GM21423 (cell line): Measurements from ENCODE around the gene PADI6.
"Not testable (repeated sequence)": the region's sequence is repeated elsewhere in the genome, so short reads cannot be mapped to it uniquely, and the experiment has no call there.

Experiments used
- ATAC-seq: cut with Tn5 transposase; IDR thresholded peaks from one replicate; pipeline ENCODE4 v1.9.1; 2021; ENCODE audit warnings: mild to moderate bottlenecking, moderate library complexity; ENCODE audit not compliant: unreplicated experiment

Gene PADI6

DNA sequence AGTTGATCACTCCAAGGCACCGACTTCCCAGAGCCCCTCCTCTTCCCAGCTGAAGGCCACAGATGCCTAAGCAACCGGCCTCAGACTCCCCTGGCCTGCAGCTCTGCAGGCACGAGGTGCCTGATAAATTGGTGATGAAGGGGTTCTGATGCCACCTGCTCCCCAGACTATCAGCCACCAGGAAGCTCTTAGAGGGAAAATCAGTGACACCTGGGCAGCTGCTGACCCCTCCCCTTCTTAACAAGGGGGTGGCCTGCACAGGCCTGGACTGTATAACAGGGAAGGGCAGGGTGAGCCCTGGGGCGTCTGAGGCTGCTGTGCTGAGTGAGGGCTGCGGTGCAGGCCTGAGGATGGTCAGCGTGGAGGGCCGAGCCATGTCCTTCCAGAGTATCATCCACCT lies at the start of gene PADI6:
Gene PADI6, plus strand, starts transcription at position 301 of the 400 bp plus-strand sequence. Its CDS starts 50 bp downstream, at position 351.
- ATAC-seq: no peak

- no peak for ATAC-seq
These were observed 43.1 kb upstream of the PADI6 start for GRCh38 chr1:17328855-17329254.

DNA sequence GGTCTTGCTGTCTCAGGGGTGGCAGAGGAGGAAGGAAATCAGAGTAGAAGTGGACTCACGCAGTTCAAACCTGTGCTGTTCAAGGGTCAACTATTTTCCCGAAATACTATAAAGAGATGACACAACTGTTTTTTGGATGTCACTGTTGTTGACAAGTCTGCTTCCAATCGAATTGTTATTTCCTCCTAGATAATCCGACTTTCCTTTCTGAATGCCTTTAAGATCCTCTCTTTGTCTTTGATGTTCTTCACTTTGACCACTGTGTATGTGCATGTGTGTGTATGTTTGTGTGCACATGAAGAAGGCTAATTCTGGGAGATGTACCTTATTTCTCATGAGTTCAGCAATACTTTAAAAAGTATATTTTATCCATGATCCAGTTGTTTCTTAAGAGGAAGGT lies 42.4 kb upstream of the PADI6 start:
- ATAC-seq: no peak

- no peak for ATAC-seq
These were observed 41.1 kb upstream of the PADI6 start for GRCh38 chr1:17330856-17331255.

DNA sequence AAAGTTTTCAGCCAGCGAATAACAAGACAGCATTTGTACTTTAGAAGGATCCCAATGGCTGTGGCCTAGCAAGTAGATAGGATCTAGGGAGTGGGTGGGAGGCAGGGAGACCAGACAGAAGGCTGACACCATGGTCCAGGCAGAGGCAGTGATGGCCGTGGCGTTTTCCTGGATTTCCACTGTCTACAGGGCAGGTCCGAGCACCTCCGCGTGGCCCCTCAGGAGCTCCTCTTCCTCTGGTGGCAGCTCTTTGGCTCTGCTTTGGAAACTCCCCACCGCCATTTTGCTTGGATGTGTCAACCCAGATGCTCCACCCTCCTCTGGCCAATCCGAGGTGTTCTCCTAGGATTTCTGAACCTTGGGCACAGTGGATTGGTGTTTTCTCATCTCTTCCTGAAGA lies 38.9 kb upstream of the PADI6 start:
- ATAC-seq: no peak

GRCh38 chr1:17335821-17336710 lies 35.9 kb upstream of the PADI6 start:
- ATAC-seq: no peak

DNA sequence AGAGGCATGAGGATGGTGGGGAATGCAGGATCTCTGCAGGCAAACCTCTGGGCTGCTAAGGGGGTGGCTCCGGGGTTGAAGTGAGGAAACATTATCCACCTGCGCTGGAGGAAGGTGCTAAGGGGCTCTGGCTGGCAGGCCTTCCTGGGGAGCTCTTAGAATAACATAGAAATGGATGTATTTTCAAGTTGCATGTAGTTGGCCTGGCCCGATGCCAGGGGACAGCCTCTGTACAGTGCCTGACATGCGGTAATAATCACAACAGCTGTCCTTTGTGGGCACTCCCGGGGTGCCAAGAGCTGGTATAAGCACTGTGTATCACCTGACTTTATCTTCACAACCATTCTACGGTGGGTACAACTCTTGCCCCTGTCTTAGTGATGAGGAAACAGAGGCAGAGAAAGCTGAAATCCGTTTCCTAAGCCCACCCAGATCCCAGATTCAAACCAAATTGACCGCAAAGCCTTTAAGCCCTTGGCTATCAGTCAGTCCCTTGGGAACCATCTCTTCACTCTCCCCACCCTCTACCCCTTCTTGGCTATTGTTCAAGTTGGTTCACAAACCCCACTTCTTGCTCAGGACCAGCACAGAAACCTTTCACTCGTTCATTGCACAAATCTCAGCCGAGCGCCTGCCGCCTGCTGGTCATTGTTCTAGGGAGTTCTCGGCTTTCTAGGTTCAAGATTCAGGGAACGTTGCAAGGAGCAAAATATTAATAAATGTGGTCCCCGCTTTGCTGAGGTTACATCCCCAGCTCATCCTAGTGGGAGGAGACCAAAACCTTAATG lies 33.1 kb upstream of the PADI6 start:
- no peak for ATAC-seq

DNA sequence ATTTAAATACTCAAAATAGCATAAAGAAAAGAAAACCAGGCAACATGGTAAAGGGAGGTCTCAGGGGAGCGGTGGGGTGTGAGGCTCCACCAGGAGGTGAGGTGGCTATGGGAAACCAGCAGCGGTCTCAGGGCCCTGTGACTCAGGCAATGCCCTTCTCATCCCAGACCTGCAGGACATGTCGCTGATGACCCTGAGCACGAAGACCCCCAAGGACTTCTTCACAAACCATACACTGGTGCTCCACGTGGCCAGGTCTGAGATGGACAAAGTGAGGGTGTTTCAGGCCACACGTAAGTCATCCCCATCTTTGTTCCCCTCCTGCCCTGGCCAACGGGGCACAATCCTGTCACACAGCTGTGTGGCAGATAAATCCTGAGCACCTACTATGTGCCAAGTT lies 32.5 kb upstream of the PADI6 start:
- no peak for ATAC-seq

- ATAC-seq: no peak
These were observed 31.6 kb upstream of the PADI6 start for GRCh38 chr1:17340358-17340757.

DNA sequence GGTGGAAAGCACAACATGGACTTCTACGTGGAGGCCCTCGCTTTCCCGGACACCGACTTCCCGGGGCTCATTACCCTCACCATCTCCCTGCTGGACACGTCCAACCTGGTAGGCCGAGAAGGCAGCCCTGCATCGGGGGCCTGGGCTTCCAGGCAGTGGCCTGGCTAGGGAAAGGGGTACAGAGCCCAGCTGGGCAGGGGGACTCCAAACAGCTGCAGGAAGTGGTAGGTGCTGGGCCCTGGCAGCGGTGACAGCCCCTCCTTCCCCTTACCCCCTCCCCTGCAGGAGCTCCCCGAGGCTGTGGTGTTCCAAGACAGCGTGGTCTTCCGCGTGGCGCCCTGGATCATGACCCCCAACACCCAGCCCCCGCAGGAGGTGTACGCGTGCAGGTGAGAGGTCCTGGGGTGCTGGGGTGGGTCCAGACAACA lies 30.0 kb upstream of the PADI6 start:
- no peak for ATAC-seq

- ATAC-seq: not testable (repeated sequence)
These were observed 26.5 kb upstream of the PADI6 start for GRCh38 chr1:17345506-17345905.

DNA sequence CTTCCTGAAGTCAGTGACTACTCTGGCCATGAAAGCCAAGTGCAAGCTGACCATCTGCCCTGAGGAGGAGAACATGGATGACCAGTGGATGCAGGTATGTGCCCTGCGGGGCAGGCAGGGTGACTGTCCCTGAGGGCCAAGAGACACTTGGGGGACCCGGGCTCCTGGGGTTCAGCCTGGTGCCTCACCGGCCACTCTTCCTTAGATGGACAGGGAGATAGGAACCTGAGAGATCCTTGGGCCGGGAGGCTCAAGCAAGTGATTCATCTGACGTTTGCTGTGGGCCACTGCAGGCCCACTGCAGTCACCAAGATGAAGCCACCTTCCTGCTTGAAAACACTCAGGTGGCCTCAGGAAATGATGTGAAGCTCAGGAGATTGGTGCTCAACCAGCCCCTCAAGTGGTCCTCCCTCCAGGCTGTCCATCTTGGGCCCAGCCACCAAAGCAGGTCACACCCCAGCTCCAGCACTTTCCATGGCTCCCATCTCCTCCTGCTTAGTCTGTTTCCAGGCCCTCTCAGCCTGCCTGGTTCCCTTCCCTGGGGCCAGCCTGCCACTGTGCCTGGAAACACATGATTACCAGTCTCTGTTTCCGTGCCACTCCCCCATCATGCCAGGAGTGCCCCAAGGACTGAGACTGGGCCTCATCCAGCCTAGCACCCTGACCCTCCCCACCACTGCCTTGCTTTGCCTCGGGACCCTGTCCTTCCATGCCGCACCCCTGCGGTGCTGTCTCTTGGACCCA lies 25.8 kb upstream of the PADI6 start:
- no peak for ATAC-seq

GRCh38 chr1:17347769-17348592 lies 24.0 kb upstream of the PADI6 start:
- no peak for ATAC-seq

DNA sequence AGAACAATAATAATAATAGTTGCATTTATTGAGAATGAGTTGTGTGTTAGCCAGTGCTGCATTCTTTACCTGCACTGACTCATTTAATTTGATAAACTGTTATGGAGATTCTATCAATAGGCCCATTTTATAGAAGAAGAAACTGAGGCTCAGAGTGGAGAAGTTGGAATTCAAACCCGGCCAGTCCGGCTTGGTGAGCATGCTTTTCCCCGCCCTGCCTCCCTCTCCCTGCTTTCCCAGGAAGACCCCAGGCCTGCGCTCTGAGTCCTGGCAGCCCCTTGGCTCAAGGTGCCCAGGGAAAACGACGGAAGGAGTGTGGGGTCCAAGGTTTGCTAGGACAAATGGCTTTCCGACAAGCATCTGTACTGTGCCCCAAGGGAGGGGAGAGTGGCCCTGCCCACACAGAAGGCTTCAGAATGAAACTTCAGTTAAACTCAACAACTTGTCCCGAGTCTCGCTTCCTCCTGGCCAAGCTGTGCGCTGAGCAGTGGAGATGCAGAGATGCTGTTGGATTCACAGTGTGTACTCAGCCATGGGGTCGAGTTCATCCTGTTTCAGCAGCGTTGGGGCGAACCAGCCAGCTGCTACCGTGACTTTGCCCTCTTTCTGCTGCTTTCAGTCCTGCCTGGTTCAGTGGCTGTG lies 23.3 kb upstream of the PADI6 start:
- no peak for ATAC-seq

DNA sequence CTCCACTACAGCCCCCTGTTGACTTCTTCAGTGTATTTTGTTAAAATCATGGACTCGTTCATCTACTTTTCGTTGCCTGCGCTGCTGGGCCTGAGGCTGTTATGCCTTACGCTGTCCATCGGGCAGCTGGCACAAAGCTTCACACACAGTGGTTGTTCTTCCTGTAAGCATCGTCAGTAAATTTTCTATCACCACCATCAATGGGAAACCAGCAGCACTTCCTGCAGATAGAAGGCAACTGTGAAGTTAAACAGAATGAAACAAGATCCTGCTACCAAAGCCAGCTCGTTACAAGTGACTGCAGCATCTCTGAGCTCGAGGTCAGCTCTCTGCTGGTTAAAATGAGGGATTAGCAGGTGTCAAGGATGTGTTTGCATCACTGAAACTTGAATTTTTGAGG lies 21.9 kb upstream of the PADI6 start:
- no peak for ATAC-seq

DNA sequence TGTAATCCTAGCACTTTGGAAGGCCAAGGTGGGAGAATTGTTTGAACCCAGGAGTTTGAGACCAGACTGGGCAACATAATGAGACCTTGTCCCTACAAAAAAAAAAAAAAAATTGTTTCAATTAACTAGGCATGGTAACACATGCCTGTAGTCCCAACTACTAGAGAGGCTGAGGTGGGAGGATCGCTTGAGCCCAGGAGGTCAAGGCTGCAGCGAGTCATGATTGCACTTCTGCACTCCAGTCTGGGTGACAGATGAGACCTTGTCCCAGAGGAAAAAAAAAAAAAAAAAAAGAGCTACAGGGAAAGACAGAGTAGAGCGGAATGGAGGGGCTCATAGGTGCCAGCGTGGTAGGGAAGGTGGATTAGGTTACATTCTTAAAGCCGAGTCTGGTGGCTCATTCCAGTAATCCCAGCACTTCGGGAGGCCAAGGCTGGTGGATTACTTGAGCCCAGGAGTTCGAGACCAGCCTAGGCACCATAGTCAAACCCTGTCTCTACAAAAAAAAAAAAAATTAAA lies 21.0 kb upstream of the PADI6 start:
- ATAC-seq: no peak

DNA sequence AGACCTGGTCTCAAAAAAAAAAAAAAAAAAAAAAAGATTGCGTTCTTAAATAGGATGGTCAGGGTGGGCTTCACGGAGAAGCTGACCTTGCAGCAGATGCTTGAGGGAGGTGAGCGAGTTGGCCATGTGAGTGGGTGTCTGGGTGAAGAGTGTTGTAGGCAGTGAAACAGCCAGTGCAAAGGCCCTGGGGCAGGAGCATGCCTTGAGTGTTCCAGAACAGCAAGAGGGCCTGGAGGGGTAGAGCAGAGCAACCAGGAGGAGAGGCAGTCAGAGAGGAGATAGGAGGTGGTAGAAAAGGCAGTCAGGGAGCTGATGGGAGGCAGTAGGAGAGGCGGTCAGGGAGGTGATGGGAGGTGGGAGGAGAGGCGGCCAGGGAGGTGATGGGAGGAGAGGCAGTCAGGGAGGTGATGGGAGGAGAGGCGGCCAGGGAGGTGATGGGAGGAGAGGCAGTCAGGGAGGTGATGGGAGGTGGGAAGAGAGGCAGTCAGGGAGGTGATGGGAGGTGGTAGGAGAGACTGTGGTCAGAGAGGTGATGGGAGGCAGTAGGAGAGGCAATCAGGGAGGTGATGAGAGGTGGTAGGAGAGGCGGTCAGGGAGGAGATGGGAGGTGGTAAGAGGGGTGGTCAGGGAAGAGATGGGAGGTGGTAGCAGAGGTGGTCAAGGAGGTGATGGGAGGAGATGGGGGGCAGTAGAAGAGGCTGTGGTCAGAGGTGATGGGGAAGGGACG lies 20.2 kb upstream of the PADI6 start:
- no peak for ATAC-seq

GRCh38 chr1:17352419-17352909 lies 19.5 kb upstream of the PADI6 start:
- ATAC-seq: no peak

DNA sequence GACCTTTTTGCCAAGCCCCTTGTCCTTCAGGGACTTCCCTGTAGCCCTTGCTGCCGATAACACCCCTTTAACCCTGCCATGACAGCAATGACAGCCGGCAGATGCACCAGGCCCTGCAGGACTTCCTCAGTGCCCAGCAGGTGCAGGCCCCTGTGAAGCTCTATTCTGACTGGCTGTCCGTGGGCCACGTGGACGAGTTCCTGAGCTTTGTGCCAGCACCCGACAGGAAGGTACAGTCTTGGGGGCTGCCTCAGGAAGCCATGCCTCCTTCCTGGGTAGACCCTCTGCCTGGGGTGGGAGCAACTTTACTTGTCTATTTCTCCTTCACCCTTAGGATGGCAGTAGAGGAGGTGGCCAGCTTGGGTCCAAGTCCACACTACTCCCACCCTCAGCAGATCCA lies 16.1 kb upstream of the PADI6 start:
- ATAC-seq: no peak
